MM.1S (cell line): ENCODE data around the gene TLCD3B.

Experiments used
- DNase-seq: peaks from one replicate; pipeline ENCODE4 v3.0.0-alpha.2; 2015
- H2AFZ ChIP-seq: fragments of 300-600 bp; sonication (generic); 2 replicates; pipeline ENCODE4 v1.6.0; 2016; ENCODE audit warnings: antibody characterized with exemption, low read length
- H3F3A ChIP-seq: fragments of 300-600 bp; sonication (generic); 2 replicates; pipeline ENCODE4 v1.6.1; 2016; ENCODE audit warnings: mild to moderate bottlenecking, antibody characterized with exemption, low read length, moderate library complexity, mixed read lengths; ENCODE audit not compliant: insufficient read depth
- H3K27ac ChIP-seq: fragments of 300-600 bp; sonication (generic); 2 replicates; pipeline ENCODE4 v1.5.1; 2016; ENCODE audit warnings: mild to moderate bottlenecking, low read length
- H3K27me3 ChIP-seq: fragments of 300-600 bp; sonication (generic); replicated peaks from 2 replicates; pipeline ENCODE4 v1.6.0; 2016; ENCODE audit warnings: low read length; ENCODE audit not compliant: insufficient read depth
- H3K36me3 ChIP-seq: fragments of 300-600 bp; sonication (generic); replicated peaks from 2 replicates; pipeline ENCODE4 v1.6.1; 2016; ENCODE audit warnings: mild to moderate bottlenecking, low read length, mixed read lengths; ENCODE audit not compliant: insufficient read depth
- H3K4me1 ChIP-seq: fragments of 300-600 bp; sonication (generic); 2 replicates; pipeline ENCODE4 v1.6.1; 2016; ENCODE audit warnings: low read length, mixed read lengths
- H3K4me2 ChIP-seq: fragments of 300-600 bp; sonication (generic); 2 replicates; pipeline ENCODE4 v1.6.0; 2016; ENCODE audit warnings: low read depth, low read length
- H3K4me3 ChIP-seq: fragments of 300-600 bp; sonication (generic); 2 replicates; pipeline ENCODE4 v1.5.1; 2016; ENCODE audit warnings: low read length, mixed read lengths
- H3K79me2 ChIP-seq: fragments of 300-600 bp; sonication (generic); 2 replicates; pipeline ENCODE4 v1.6.1; 2016; ENCODE audit warnings: mixed run types, low read length, mixed read lengths
- H3K9ac ChIP-seq: fragments of 300-600 bp; sonication (generic); 2 replicates; pipeline ENCODE4 v1.6.1; 2016; ENCODE audit warnings: low read length, mixed read lengths
- H3K9me2 ChIP-seq: fragments of 300-600 bp; sonication (generic); replicated peaks from 2 replicates; pipeline ENCODE4 v1.6.1; 2016; ENCODE audit warnings: mild to moderate bottlenecking, low read length, mixed read lengths; ENCODE audit not compliant: insufficient read depth
- H3K9me3 ChIP-seq: fragments of 300-600 bp; sonication (generic); replicated peaks from 2 replicates; pipeline ENCODE4 v1.6.1; 2016; ENCODE audit warnings: mild to moderate bottlenecking, low read length, mixed read lengths; ENCODE audit not compliant: insufficient read depth
- H4K20me1 ChIP-seq: fragments of 300-600 bp; sonication (generic); 2 replicates; pipeline ENCODE4 v1.6.1; 2016; ENCODE audit warnings: mild to moderate bottlenecking, low read length, moderate library complexity, mixed read lengths; ENCODE audit not compliant: insufficient read depth
- CTCF ChIP-seq: fragments of 300-600 bp; sonication (generic); IDR thresholded peaks from 2 replicates; pipeline ENCODE4 v1.5.1; 2016; ENCODE audit warnings: antibody characterized with exemption, low read length, mixed read lengths
- EZH2 ChIP-seq: fragments of 300-600 bp; sonication (generic); optimal IDR thresholded peaks from 2 replicates; pipeline ENCODE3; 2017; ENCODE audit warnings: low read depth, mild to moderate bottlenecking, antibody characterized with exemption, low read length, mixed read lengths
- EZH2phosphoT487 ChIP-seq: fragments of 300-600 bp; sonication (generic); IDR thresholded peaks from 2 replicates; pipeline ENCODE4 v1.6.1; 2018; ENCODE audit warnings: antibody characterized with exemption, low read length

The TLCD3B gene

GRCh38 chr16:30006095-30006473, 25.0 kb downstream of the TLCD3B start:
- Histone ChIP-seq H3K9me3 (no peaks in the 10 kb centered on the region), H3K4me1 (no peaks in the 10 kb centered on the region), H3K27ac (no peak overlapping the region), H2AFZ (no peak overlapping the region), H3K27me3 (peaks cover 32% of the 10 kb centered on the region), H3K4me3 (no peak overlapping the region), H4K20me1 (no peaks in the 10 kb centered on the region), H3K4me2 (no peak overlapping the region), H3K79me2 (no peaks in the 10 kb centered on the region), H3K9me2 (no peaks in the 10 kb centered on the region), H3F3A (no peaks in the 10 kb centered on the region), H3K9ac (no peak overlapping the region), H3K36me3 (no peaks in the 10 kb centered on the region)
- no peak for TF ChIP-seq EZH2phosphoT487
- no peak for TF ChIP-seq CTCF
- no peak for TF ChIP-seq EZH2
- DNase-seq: no peak

- no peaks in the 10 kb centered on the region for H3K79me2 ChIP-seq
- no peak overlapping the region for H3K9ac ChIP-seq
- no peak overlapping the region for H3K4me3 ChIP-seq
- H3K9me3 ChIP-seq: no peaks in the 10 kb centered on the region
- H3K27me3 ChIP-seq: peaks cover 28% of the 10 kb centered on the region
- H3K36me3 ChIP-seq: no peaks in the 10 kb centered on the region
- H3K4me2 ChIP-seq: no peak overlapping the region
- H3K9me2 ChIP-seq: no peaks in the 10 kb centered on the region
- peak; percentile 45 for DNase-seq
- H4K20me1 ChIP-seq: no peaks in the 10 kb centered on the region
- H3K27ac ChIP-seq: no peak overlapping the region
- no peaks in the 10 kb centered on the region for H3K4me1 ChIP-seq
- no peaks in the 10 kb centered on the region for H3F3A ChIP-seq
- no peak overlapping the region for H2AFZ ChIP-seq
- peak; percentile 76 for TF ChIP-seq CTCF
- no peak for TF ChIP-seq EZH2phosphoT487
- TF ChIP-seq EZH2: no peak
These were observed 25.6 kb downstream of the TLCD3B start for GRCh38 chr16:30005341-30006094.

GRCh38 chr16:30004811-30005242, 26.2 kb downstream of the TLCD3B start:
- no peak overlapping the region for H3K27ac ChIP-seq
- no peaks in the 10 kb centered on the region for H4K20me1 ChIP-seq
- H3K9me2 ChIP-seq: no peaks in the 10 kb centered on the region
- H3K27me3 ChIP-seq: peaks cover 21% of the 10 kb centered on the region
- H3K4me1 ChIP-seq: no peaks in the 10 kb centered on the region
- H3K4me2 ChIP-seq: no peak overlapping the region
- H3K79me2 ChIP-seq: no peaks in the 10 kb centered on the region
- H3F3A ChIP-seq: no peaks in the 10 kb centered on the region
- no peak overlapping the region for H3K9ac ChIP-seq
- no peaks in the 10 kb centered on the region for H3K9me3 ChIP-seq
- H3K4me3 ChIP-seq: no peak overlapping the region
- TF ChIP-seq CTCF (no peak), EZH2phosphoT487 (no peak), EZH2 (no peak)
- no peak for DNase-seq
- H3K36me3 ChIP-seq: no peaks in the 10 kb centered on the region
- no peak overlapping the region for H2AFZ ChIP-seq
